CMK (cell line): ENCODE results near the gene NFYB.
"Not testable (repeated sequence)": the region's sequence is repeated elsewhere in the genome, so short reads cannot be mapped to it uniquely, and the experiment has no call there.

Experiments used
- DNase-seq: peaks from one replicate; pipeline ENCODE4 v3.0.0-alpha.2; 2010; ENCODE audit warnings: low read depth

Gene NFYB

GRCh38 chr12:104114834-104115586 lies 23.0 kb downstream of the NFYB start:
- not testable (repeated sequence) for DNase-seq

- DNase-seq = no peak
Observed at GRCh38 chr12:104109446-104110271, 28.4 kb downstream of the NFYB start.

- peak; percentile 49 for DNase-seq
Observed at GRCh38 chr12:104108755-104109445, 29.1 kb downstream of the NFYB start.

GRCh38 chr12:104106965-104107364 lies 31.0 kb downstream of the NFYB start:
- DNase-seq = no peak

GRCh38 chr12:104105461-104105860 lies 32.5 kb downstream of the NFYB start:
- DNase-seq = no peak

GRCh38 chr12:104097954-104098353 lies 40.1 kb downstream of the NFYB start:
- no peak for DNase-seq

- no peak for DNase-seq
Observed at GRCh38 chr12:104095289-104095688, 42.7 kb downstream of the NFYB start.

- DNase-seq = no peak
Observed at GRCh38 chr12:104094284-104094683, 43.7 kb downstream of the NFYB start.

GRCh38 chr12:104091136-104091535 lies 46.9 kb downstream of the NFYB start:
- no peak for DNase-seq

- DNase-seq = no peak
Observed at GRCh38 chr12:104090685-104091084, 47.3 kb downstream of the NFYB start.

GRCh38 chr12:104083769-104084475 lies 54.1 kb downstream of the NFYB start:
- DNase-seq = no peak

- DNase-seq = no peak
Observed at GRCh38 chr12:104080764-104081163, 57.2 kb downstream of the NFYB start.

GRCh38 chr12:104079024-104079423 lies 59.0 kb downstream of the NFYB start:
- no peak for DNase-seq

- no peak for DNase-seq
Observed at GRCh38 chr12:104073699-104074098, 64.3 kb downstream of the NFYB start.

GRCh38 chr12:104072099-104072498 lies 65.9 kb downstream of the NFYB start:
- DNase-seq = no peak
